Measurements from ENCODE around the gene HTR4.

Gene HTR4

GRCh38 chr5:148467958-148468357 is 186.4 kb downstream of the HTR4 start:
- Histone ChIP-seq H3K4me1 (ENCODE audit: insufficient read depth, insufficient read length) (no peaks in the 10 kb centered on the region), H3K27me3 (ENCODE audit: insufficient read depth, insufficient read length) (no peaks in the 10 kb centered on the region), H3K9ac (ENCODE audit: insufficient read length, low read depth) (no peak overlapping the region), H3K36me3 (ENCODE audit: insufficient read depth, insufficient read length, low read length) (no peaks in the 10 kb centered on the region), H3K4me3 (ENCODE audit: insufficient read length, low read depth) (no peak overlapping the region), H3K9me3 (ENCODE audit: insufficient read depth, low read length) (no peaks in the 10 kb centered on the region)
- DNase-seq (ENCODE audit: low read depth, low spot score): no peak
- TF ChIP-seq ZNF274 (IDR thresholded peaks at IDR 0.05; ENCODE audit: low read depth, low read length): no peak
- TF ChIP-seq SUZ12 (IDR thresholded peaks at IDR 0.05; ENCODE audit: extremely low read depth, insufficient read depth, insufficient read length): no peak

GRCh38 chr5:148466236-148466580 is 188.1 kb downstream of the HTR4 start:
- H3K27me3 ChIP-seq (ENCODE audit: insufficient read depth, insufficient read length): no peaks in the 10 kb centered on the region
- H3K4me3 ChIP-seq (ENCODE audit: insufficient read length, low read depth): no peak overlapping the region
- H3K9me3 ChIP-seq (ENCODE audit: insufficient read depth, low read length): no peaks in the 10 kb centered on the region
- H3K9ac ChIP-seq (ENCODE audit: insufficient read length, low read depth): no peak overlapping the region
- no peaks in the 10 kb centered on the region for H3K36me3 ChIP-seq (ENCODE audit: insufficient read depth, insufficient read length, low read length)
- DNase-seq (ENCODE audit: low read depth, low spot score): no peak
- TF ChIP-seq SUZ12 (IDR thresholded peaks at IDR 0.05; ENCODE audit: extremely low read depth, insufficient read depth, insufficient read length) (no peak), ZNF274 (IDR thresholded peaks at IDR 0.05; ENCODE audit: low read depth, low read length) (no peak), YY1 (IDR thresholded peaks at IDR 0.05; ENCODE audit: insufficient read depth, insufficient read length) (no peak)
- no peaks in the 10 kb centered on the region for H3K4me1 ChIP-seq (ENCODE audit: insufficient read depth, insufficient read length)

GRCh38 chr5:148465381-148466235 is 188.7 kb downstream of the HTR4 start:
- Histone ChIP-seq H3K36me3 (ENCODE audit: insufficient read depth, insufficient read length, low read length) (no peaks in the 10 kb centered on the region), H3K4me3 (ENCODE audit: insufficient read length, low read depth) (no peak overlapping the region), H3K27me3 (ENCODE audit: insufficient read depth, insufficient read length) (no peaks in the 10 kb centered on the region), H3K4me1 (ENCODE audit: insufficient read depth, insufficient read length) (no peaks in the 10 kb centered on the region), H3K9me3 (ENCODE audit: insufficient read depth, low read length) (no peaks in the 10 kb centered on the region), H3K9ac (ENCODE audit: insufficient read length, low read depth) (no peak overlapping the region)
- DNase-seq (ENCODE audit: low read depth, low spot score): no peak
- no peak for TF ChIP-seq YY1 (IDR thresholded peaks at IDR 0.05; ENCODE audit: insufficient read depth, insufficient read length)
- TF ChIP-seq SUZ12 (IDR thresholded peaks at IDR 0.05; ENCODE audit: extremely low read depth, insufficient read depth, insufficient read length): no peak
- TF ChIP-seq ZNF274 (IDR thresholded peaks at IDR 0.05; ENCODE audit: low read depth, low read length): no peak

GRCh38 chr5:148459669-148460068 is 194.7 kb downstream of the HTR4 start:
- H3K9me3 ChIP-seq (ENCODE audit: insufficient read depth, low read length): no peaks in the 10 kb centered on the region
- no peaks in the 10 kb centered on the region for H3K4me1 ChIP-seq (ENCODE audit: insufficient read depth, insufficient read length)
- no peak overlapping the region for H3K9ac ChIP-seq (ENCODE audit: insufficient read length, low read depth)
- H3K4me3 ChIP-seq (ENCODE audit: insufficient read length, low read depth): no peak overlapping the region
- no peak for DNase-seq (ENCODE audit: low read depth, low spot score)
- H3K27me3 ChIP-seq (ENCODE audit: insufficient read depth, insufficient read length): no peaks in the 10 kb centered on the region
- TF ChIP-seq SUZ12 (IDR thresholded peaks at IDR 0.05; ENCODE audit: extremely low read depth, insufficient read depth, insufficient read length) (no peak), ZNF274 (IDR thresholded peaks at IDR 0.05; ENCODE audit: low read depth, low read length) (no peak), YY1 (IDR thresholded peaks at IDR 0.05; ENCODE audit: insufficient read depth, insufficient read length) (no peak)
- H3K36me3 ChIP-seq (ENCODE audit: insufficient read depth, insufficient read length, low read length): no peaks in the 10 kb centered on the region

- Histone ChIP-seq H3K4me3 (ENCODE audit: insufficient read length, low read depth) (no peak overlapping the region), H3K27me3 (ENCODE audit: insufficient read depth, insufficient read length) (no peaks in the 10 kb centered on the region), H3K9ac (ENCODE audit: insufficient read length, low read depth) (no peak overlapping the region), H3K9me3 (ENCODE audit: insufficient read depth, low read length) (no peaks in the 10 kb centered on the region), H3K36me3 (ENCODE audit: insufficient read depth, insufficient read length, low read length) (no peaks in the 10 kb centered on the region), H3K4me1 (ENCODE audit: insufficient read depth, insufficient read length) (no peaks in the 10 kb centered on the region)
- no peak for DNase-seq (ENCODE audit: low read depth, low spot score)
- TF ChIP-seq SUZ12 (IDR thresholded peaks at IDR 0.05; ENCODE audit: extremely low read depth, insufficient read depth, insufficient read length) (no peak), ZNF274 (IDR thresholded peaks at IDR 0.05; ENCODE audit: low read depth, low read length) (no peak), YY1 (IDR thresholded peaks at IDR 0.05; ENCODE audit: insufficient read depth, insufficient read length) (no peak)
Measured at GRCh38 chr5:148458036-148458888, 196.1 kb downstream of the HTR4 start.

GRCh38 chr5:148457183-148457620 is 197.1 kb downstream of the HTR4 start:
- Histone ChIP-seq H3K4me3 (ENCODE audit: insufficient read length, low read depth) (no peak overlapping the region), H3K9me3 (ENCODE audit: insufficient read depth, low read length) (no peaks in the 10 kb centered on the region), H3K27me3 (ENCODE audit: insufficient read depth, insufficient read length) (no peaks in the 10 kb centered on the region), H3K36me3 (ENCODE audit: insufficient read depth, insufficient read length, low read length) (no peaks in the 10 kb centered on the region), H3K4me1 (ENCODE audit: insufficient read depth, insufficient read length) (no peaks in the 10 kb centered on the region), H3K9ac (ENCODE audit: insufficient read length, low read depth) (no peak overlapping the region)
- TF ChIP-seq YY1 (IDR thresholded peaks at IDR 0.05; ENCODE audit: insufficient read depth, insufficient read length): no peak
- TF ChIP-seq SUZ12 (IDR thresholded peaks at IDR 0.05; ENCODE audit: extremely low read depth, insufficient read depth, insufficient read length): no peak
- no peak for TF ChIP-seq ZNF274 (IDR thresholded peaks at IDR 0.05; ENCODE audit: low read depth, low read length)
- no peak for DNase-seq (ENCODE audit: low read depth, low spot score)

GRCh38 chr5:148455185-148455584 is 199.1 kb downstream of the HTR4 start:
- no peaks in the 10 kb centered on the region for H3K27me3 ChIP-seq (ENCODE audit: insufficient read depth, insufficient read length)
- H3K36me3 ChIP-seq (ENCODE audit: insufficient read depth, insufficient read length, low read length): no peaks in the 10 kb centered on the region
- no peak overlapping the region for H3K4me3 ChIP-seq (ENCODE audit: insufficient read length, low read depth)
- no peak overlapping the region for H3K9ac ChIP-seq (ENCODE audit: insufficient read length, low read depth)
- TF ChIP-seq SUZ12 (IDR thresholded peaks at IDR 0.05; ENCODE audit: extremely low read depth, insufficient read depth, insufficient read length) (no peak), ZNF274 (IDR thresholded peaks at IDR 0.05; ENCODE audit: low read depth, low read length) (no peak), YY1 (IDR thresholded peaks at IDR 0.05; ENCODE audit: insufficient read depth, insufficient read length) (no peak)
- H3K9me3 ChIP-seq (ENCODE audit: insufficient read depth, low read length): no peaks in the 10 kb centered on the region
- DNase-seq (ENCODE audit: low read depth, low spot score): no peak
- no peaks in the 10 kb centered on the region for H3K4me1 ChIP-seq (ENCODE audit: insufficient read depth, insufficient read length)
